ENCODE results near the gene STK17B.
"Not testable (repeated sequence)": the region's sequence is repeated elsewhere in the genome, so short reads cannot be mapped to it uniquely, and the experiment has no call there.

The STK17B gene

DNA sequence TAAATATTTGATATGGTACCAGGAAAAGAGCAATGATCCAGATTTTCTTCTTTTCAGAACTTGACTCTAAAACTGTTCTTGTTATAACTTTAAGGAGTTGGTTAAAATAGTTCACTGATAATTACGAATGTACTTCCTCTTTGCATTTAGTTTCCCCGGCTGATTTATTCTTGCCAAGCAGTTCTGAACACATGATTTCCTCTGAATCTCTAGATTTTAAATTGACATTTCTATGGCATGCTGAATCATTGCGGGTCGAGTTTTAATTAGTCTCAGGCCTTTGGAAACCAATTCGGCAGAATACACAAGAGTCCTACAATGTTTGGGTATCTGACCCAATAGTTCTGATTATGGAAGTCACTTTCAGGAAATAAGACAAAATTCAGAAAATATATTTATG lies 65.4 kb downstream of the STK17B start:
- FAIRE-seq, result no peak

DNA sequence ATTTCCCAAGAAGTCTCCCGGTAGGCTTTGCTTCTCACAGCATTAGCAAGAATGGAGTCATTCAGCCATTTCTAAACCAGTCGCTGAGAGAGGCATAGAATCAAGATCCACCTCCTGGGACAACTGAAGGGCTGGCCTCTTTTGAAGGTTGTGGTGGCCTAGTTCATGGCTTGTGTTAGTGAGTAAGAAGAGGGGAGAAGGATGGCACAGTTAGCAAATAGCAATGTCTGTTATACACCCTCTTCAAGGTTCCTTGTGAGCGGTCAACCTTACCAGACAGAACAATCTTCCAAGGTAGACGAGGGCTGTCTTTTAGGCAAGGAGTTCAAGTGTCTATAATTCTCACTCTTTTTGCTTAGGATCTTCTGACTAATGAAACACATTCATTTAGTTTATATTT lies 67.3 kb downstream of the STK17B start:
- FAIRE-seq, result no peak

DNA sequence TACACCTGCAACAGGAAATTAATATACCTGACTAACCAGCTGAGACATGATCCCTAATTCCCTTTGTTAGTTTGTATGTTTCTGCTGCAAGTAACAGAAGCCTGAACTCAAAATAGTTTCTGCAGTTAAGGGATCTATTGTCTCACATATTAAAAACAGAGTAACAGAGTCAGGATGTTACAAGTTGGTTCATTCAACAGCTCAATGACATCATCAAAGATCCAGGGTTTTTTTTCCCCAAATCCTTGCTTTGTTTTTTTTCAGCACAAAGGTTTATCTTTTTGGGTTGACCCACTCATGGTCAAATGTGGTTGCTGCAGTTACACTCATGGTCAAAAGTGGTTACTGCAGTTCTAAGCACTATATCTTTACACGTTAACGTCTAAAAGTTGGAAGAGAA lies 67.8 kb downstream of the STK17B start:
- FAIRE-seq, result no peak

DNA sequence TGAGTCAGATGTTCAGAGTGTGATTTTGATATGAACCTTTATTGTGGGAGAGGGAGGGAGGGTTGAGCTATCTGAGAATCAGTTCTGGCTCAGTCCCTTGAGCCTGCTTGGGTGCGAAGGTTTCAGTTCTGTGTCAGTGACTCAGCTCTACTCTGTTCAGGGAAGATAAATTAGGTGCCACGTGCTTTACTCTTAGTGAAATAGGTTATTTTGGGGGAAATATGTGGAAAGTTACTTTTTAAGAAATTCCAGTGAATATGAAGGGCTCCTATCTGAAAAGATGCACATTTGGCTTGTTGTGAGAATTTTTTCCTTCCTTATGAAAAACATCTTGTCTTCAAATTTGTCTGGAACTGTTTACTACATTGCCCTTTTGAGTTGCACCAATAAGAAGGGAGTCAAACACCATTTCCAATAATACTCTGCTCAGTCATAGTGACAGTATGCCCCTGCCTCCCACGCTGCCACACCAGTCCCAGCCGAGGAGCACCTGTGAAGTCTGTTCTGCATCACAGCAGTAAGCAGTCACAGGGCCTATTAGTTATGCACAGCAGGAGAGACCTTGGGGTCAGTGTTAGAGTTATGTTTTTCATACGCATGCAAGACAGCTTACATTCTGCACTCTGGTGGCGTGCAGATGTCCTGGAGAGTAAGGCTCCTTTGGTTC lies 69.9 kb downstream of the STK17B start:
- FAIRE-seq, result no peak

DNA sequence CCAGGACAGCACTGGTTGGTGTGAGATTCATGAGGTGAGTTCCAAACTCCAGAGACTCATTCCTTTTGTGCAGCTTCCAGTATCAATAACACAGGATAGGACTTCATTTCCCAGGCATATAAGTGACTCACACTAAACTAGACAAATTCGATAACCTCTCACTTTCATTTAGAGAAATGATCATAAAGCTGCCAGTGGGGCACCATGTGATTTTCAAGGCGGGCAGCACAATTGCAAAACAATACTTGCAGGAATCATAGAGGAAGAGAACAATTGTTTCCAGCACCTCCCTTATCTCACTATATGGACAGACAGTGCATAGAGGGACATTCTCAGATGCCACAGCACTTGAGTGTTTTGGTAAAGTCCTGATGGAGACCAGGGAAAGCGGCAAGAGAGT lies 71.5 kb downstream of the STK17B start:
- no peak for FAIRE-seq

DNA sequence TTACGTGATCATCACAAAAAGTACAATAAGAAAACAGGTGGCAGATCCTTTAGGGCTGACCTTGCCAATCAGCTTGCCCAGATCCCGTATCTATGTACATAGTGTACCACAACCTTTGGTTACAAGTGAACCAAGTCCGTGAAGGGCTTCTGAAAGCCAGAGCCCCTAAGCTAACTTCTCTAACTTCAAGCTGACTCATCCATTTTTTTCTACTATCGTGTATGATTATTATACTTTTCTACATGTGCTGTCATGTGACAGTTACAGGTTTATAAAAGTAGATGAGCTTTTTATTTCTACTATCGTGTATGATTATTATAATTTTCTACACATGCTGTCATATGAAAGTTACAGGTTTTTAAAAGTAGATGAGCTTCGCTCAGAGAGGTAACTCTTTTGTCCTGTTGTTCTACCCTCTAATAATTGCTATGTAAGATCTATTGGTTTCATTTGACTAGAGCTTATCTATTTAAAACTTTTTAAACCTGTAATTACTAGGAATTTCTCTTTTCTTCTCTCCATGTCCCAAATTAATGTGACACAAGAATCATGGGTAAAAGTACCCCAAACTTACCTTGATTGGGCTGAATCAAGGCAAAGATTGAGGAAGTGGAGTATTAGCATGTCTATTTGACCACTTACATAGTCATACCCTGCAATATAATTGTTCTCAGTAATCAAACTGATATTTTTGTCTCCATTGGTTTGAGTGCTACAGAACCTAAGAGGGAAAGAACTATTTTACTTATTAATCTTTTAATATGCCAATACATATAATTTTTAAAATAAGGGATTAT lies 73.3 kb downstream of the STK17B start:
- no peak for FAIRE-seq

DNA sequence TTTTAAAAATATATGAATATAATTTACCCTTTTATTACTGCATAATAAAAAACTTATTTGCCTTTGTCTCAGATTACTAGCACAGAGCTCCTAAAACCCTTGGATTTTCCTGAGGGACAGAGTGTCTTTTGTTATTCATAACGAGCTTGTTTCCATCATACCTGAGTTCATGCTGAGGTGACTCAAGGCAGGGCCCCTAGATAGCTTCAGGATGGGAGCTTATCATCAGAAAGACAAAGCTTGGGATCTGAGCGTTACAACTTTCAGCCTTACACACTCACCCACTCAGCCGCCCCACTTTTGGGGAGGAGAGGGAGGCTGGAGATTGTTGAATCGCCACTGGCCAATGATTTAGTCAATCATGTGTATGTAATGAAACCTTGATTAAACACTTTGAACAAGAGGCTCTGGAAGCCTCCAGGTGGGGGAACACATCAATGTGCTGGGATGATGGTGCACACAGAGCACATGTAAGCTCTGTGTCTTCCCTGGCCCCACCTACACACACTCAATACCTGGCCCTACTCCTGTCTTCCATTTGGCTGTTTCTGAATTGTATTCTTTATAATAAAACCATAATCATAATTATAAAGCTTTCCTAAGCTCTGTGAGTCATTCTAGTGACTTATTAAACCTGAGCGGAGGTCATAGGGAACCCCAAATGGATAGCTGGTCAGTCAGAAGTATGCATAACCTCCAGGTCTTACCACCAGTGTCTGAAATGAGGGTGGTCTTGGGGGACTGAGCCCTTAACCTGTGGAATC lies 74.2 kb downstream of the STK17B start:
- FAIRE-seq, result no peak

DNA sequence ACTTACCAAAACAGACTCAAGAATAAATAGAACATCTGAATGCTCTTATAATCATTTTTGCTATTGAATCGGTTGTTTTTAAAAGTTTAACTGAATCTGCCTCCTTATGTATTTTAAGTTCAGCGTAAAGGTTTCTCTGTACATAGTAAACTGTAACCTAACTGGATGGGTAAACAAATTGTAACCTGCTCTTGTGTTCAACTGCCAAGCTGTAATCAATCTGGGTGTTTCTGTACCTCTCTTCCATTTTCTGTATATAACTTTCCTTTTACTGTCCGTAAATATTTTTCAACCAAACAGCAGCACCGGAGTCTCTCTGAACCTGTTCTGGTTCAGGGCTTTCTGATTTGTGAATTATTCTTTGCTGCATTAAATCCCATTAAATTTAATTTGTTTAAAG lies 75.1 kb downstream of the STK17B start:
- FAIRE-seq, result no peak

DNA sequence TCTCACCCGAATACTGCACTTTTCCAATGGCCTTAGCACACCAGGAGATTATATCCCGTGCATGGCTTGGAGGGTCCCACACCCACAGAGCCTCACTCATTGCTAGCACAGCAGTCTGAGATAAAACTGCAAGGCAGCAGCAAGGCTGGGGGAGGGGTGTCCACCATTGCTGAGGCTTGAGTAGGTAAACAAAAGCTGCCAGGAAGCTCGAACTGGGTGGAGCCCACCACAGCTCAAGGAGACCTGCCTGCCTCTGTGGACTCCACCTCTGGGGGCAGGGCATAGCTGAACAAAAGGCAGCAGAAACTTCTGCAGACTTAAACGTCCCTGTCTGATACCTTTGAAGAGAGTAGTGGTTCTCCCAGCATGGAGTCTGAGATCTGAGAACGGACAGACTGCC lies 81.9 kb downstream of the STK17B start:
- FAIRE-seq, result not testable (repeated sequence)

DNA sequence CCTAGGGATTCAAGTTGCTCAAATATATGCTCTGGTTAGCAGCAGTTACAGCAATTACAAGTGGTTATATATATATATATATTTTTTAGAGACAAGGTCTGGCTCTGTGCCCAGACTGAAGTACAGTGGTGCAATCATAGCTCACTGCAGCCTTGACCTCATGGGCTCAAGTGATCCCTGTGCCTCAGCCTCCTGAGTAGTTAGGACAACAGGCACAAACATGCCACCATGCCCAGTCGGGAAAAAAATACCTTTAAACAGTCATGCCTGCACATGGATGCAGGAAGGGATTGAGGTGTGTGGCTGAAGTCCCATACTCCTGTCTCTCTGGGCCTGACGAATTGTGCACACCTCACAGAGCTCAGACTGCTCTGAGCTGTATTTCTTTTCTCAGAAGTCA lies 83.2 kb downstream of the STK17B start:
- FAIRE-seq, result no peak

DNA sequence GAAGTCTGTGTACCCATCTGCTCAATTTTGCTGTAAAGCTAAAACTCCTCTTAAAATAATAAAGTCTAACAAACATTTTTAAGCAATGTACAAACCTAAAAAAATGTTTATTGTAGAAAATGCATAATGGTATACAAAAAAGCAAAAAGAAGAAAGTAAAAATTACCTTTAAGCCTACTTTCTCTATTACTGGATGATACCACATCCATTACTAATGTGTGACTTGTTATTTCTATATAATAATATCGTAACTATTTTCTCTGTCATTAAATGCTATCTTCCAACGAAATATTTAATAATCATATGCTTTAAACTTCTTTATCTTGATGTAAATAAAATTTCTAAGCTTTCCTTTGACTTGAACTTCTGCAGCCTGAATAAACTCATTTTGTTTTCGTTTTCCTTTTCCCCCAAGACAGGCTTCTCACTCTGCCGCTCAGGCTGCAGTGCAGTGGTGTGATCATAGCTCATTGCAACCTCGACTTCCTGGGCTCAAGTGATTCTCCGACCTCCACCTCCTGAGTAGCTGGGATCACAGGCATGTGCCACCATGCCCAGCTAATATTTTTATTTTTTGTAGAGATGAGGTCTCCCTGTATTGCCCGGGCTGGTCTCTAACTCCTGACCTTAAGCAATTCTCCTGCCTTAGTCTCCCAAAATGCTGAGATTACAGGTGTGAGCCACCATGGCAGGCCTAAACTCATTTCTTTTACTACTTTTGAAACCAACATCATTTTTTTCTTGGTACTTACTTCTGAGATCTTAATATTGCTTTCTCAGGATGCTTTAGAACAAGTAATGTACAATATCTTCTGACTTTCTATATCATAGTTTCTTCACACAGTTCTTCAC lies 84.6 kb downstream of the STK17B start:
- FAIRE-seq, result no peak

DNA sequence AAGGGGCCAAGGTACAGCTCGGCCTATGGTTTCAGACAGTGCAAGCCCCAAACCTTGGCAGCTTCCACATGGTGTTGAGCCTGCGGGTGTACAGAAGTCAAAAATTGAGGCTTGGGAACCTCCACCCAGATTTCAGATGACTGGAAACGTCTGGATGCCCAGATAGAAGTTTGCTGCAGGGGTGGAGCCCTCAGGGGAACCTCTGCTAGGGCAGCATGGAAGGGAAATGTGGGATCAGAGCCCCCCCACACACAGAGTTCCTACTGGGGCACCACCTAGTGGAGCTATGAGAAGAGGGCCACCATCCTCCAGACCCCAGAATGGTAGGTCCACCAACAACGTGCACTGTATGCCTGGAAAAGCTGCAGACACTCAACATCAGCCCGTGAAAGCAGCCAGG lies 87.8 kb downstream of the STK17B start:
- FAIRE-seq, result no peak

All from A204.1 (cell line).